Caco-2 (cell line): ENCODE data around the gene ORMDL3. TPM values are rescaled to one million over a fixed set of nuclear protein-coding genes. Genes with fewer than 3 reads are reported as not detected.

Experiments
- BruUV-seq: library from RNA; stranded (reverse); fragments of 400-500 nt; replicated peaks from 2 replicates; lab custom pipeline; 2021; lab: Mats Ljungman, UMichigan
- CTCF ChIA-PET: fragments of 300-600 bp; sonication (Branson Sonifier 250); formaldehyde crosslinking; loops from one replicate; lab custom pipeline; 2022; ENCODE audit warnings: antibody characterized with exemption; lab: Charles Lee
- POLR2A ChIA-PET: fragments of 300-600 bp; sonication (Branson Sonifier 250); formaldehyde crosslinking; loops from one replicate; lab custom pipeline; 2022; ENCODE audit warnings: antibody characterized with exemption; lab: Charles Lee
- DNase-seq, 2 experiments: peaks; one replicate each; pipeline versions ENCODE4 v3.0.0 to v3.0.0-alpha.2; 2020 to 2022
- H3K27me3 ChIP-seq: replicated peaks from 2 replicates; pipeline ENCODE4 v1.6.0; 2011; ENCODE audit warnings: low read length; ENCODE audit not compliant: control insufficient read depth, insufficient read depth
- H3K36me3 ChIP-seq: 2 replicates; pipeline ENCODE4 v1.5.1; 2011; ENCODE audit warnings: low read length; ENCODE audit not compliant: control insufficient read depth, insufficient read depth
- H3K4me1 ChIP-seq: fragments of 250-450 bp; sonication (Bioruptor Pico); 2 replicates; pipeline ENCODE4 v1.5.1; 2020; ENCODE audit warnings: mild to moderate bottlenecking
- H3K4me3 ChIP-seq: 2 replicates; pipeline ENCODE4 v1.5.1; 2011; ENCODE audit warnings: low read depth, mild to moderate bottlenecking, control low read depth, low read length
- H3K9me3 ChIP-seq: fragments of 250-450 bp; sonication (Bioruptor Pico); 2 replicates; pipeline ENCODE4 v1.5.1; 2020; ENCODE audit warnings: mild to moderate bottlenecking, moderate library complexity
- H3K27ac Mint-ChIP-seq: one replicate; pipeline ENCODE4 v1.8.0; 2022; ENCODE audit warnings: mixed read lengths; ENCODE audit not compliant: unreplicated experiment
- H3K27me3 Mint-ChIP-seq: one replicate; pipeline ENCODE4 v1.8.0; 2022; ENCODE audit warnings: mixed read lengths; ENCODE audit not compliant: insufficient read depth, unreplicated experiment
- H3K36me3 Mint-ChIP-seq: one replicate; pipeline ENCODE4 v1.8.0; 2022; ENCODE audit warnings: mild to moderate bottlenecking, mixed read lengths; ENCODE audit not compliant: insufficient read depth, unreplicated experiment
- H3K4me1 Mint-ChIP-seq: one replicate; pipeline ENCODE4 v1.8.0; 2022; ENCODE audit warnings: low read depth, mixed read lengths; ENCODE audit not compliant: unreplicated experiment
- H3K4me3 Mint-ChIP-seq: one replicate; pipeline ENCODE4 v1.8.0; 2022; ENCODE audit warnings: mild to moderate bottlenecking, moderate library complexity, mixed read lengths; ENCODE audit not compliant: unreplicated experiment
- H3K9me3 Mint-ChIP-seq: one replicate; pipeline ENCODE4 v1.8.0; 2022; ENCODE audit warnings: mixed read lengths; ENCODE audit not compliant: unreplicated experiment
- intact Hi-C: fragments of 100-400 bp; cut with micrococcal nuclease; formaldehyde crosslinking; loops from one replicate; pipeline ENCODE4 v1.10.0; 2022; ENCODE audit not compliant: unreplicated experiment
- total RNA-seq: library from RNA; stranded (reverse); gene quantifications from 2 replicates; pipeline ENCODE4 v1.2.3, GENCODE V29; 2022
- TF ChIP-seq, protein P1 (sequence below), 2 experiments: fragments of 200-600 bp in 1 of 2; IDR thresholded peaks; 1 replicate in 1 of 2; 2 replicates in 1 of 2; pipeline versions ENCODE4 v1.5.1 to v1.8.0; 2011 to 2022; ENCODE audit warnings: antibody characterized with exemption in 1 of 2, control low read depth in 1 of 2, inconsistent platforms in 1 of 2, low read depth in 1 of 2, low read length in 1 of 2, mild to moderate bottlenecking in 1 of 2, moderate library complexity in 1 of 2; ENCODE audit not compliant: insufficient read depth in 1 of 2, severe bottlenecking in 1 of 2, unreplicated experiment in 1 of 2

Gene ORMDL3
- total RNA-seq, 1 experiment from 2014 or later = 75.2 TPM

DNA sequence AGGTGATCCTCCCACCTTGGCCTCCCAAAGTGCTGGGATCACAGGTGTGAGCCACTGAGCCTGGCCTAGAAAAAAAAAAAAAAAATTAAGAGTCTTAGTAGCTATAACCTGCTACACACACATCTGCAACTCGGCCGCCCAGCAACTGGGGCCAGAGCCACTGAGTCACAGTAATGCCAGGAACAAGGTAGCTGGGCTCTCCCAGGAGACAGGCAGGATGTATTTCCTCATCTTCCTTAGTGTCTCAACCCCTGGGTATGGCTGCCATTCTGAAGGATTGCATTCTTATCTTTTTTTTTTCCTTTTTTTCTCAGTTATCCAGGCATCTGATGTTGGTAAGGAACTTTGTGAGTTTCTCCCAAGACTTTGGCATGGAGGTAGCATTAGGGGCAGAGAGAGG, 46.1 kb upstream of the ORMDL3 start:
- no TSS peak for BruUV-seq
- Mint-ChIP-seq H3K4me1 (peaks cover 7% of the 10 kb centered on the region), H3K4me3 (no peak overlapping the region), H3K9me3 (no peaks in the 10 kb centered on the region), H3K27me3 (peaks cover 3% of the 10 kb centered on the region), H3K27ac (no peak overlapping the region), H3K36me3 (no peaks in the 10 kb centered on the region)
- H3K4me3 ChIP-seq = no peak overlapping the region
- intact Hi-C loops = no loop called here
- TF ChIP-seq, protein P1, sequence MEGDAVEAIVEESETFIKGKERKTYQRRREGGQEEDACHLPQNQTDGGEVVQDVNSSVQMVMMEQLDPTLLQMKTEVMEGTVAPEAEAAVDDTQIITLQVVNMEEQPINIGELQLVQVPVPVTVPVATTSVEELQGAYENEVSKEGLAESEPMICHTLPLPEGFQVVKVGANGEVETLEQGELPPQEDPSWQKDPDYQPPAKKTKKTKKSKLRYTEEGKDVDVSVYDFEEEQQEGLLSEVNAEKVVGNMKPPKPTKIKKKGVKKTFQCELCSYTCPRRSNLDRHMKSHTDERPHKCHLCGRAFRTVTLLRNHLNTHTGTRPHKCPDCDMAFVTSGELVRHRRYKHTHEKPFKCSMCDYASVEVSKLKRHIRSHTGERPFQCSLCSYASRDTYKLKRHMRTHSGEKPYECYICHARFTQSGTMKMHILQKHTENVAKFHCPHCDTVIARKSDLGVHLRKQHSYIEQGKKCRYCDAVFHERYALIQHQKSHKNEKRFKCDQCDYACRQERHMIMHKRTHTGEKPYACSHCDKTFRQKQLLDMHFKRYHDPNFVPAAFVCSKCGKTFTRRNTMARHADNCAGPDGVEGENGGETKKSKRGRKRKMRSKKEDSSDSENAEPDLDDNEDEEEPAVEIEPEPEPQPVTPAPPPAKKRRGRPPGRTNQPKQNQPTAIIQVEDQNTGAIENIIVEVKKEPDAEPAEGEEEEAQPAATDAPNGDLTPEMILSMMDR (IDR thresholded peaks at IDR 0.05; ENCODE audit: insufficient read depth in 1 of 2, low read depth in 1 of 2, low read length in 1 of 2, severe bottlenecking in 1 of 2, unreplicated experiment in 1 of 2) = no peak
- H3K4me1 ChIP-seq = no peaks in the 10 kb centered on the region
- ChIA-PET CTCF (interaction anchor here (0.7 kb wide), 1 partner anchor 1106 kb away, joined by 4 read pairs; no protein-coding TSS in a partner anchor), POLR2A (no interaction called here)
- no peaks in the 10 kb centered on the region for H3K9me3 ChIP-seq
- H3K36me3 ChIP-seq = no peaks in the 10 kb centered on the region
- DNase-seq = no peak
- no peaks in the 10 kb centered on the region for H3K27me3 ChIP-seq

- intact Hi-C loops = no loop called here
- no peak for DNase-seq
- H3K9me3 ChIP-seq = no peaks in the 10 kb centered on the region
- Mint-ChIP-seq H3K4me1 (peaks cover 7% of the 10 kb centered on the region), H3K4me3 (no peak overlapping the region), H3K27me3 (peaks cover 3% of the 10 kb centered on the region), H3K9me3 (no peaks in the 10 kb centered on the region), H3K36me3 (no peaks in the 10 kb centered on the region), H3K27ac (no peak overlapping the region)
- ChIA-PET CTCF (interaction anchor here (0.5 kb wide), 1 partner anchor 54 kb away, joined by 3 read pairs; the partner anchor contains the start of gene GSDMB), POLR2A (no interaction called here)
- H3K4me1 ChIP-seq = no peaks in the 10 kb centered on the region
- TF ChIP-seq, protein P1 (IDR thresholded peaks at IDR 0.05; ENCODE audit: insufficient read depth in 1 of 2, low read depth in 1 of 2, low read length in 1 of 2, severe bottlenecking in 1 of 2, unreplicated experiment in 1 of 2) = no peak
- no peaks in the 10 kb centered on the region for H3K36me3 ChIP-seq
- H3K4me3 ChIP-seq = no peak overlapping the region
- H3K27me3 ChIP-seq = no peaks in the 10 kb centered on the region
- BruUV-seq = no TSS peak
Observed at GRCh38 chr17:39972271-39972670, 44.9 kb upstream of the ORMDL3 start.

DNA sequence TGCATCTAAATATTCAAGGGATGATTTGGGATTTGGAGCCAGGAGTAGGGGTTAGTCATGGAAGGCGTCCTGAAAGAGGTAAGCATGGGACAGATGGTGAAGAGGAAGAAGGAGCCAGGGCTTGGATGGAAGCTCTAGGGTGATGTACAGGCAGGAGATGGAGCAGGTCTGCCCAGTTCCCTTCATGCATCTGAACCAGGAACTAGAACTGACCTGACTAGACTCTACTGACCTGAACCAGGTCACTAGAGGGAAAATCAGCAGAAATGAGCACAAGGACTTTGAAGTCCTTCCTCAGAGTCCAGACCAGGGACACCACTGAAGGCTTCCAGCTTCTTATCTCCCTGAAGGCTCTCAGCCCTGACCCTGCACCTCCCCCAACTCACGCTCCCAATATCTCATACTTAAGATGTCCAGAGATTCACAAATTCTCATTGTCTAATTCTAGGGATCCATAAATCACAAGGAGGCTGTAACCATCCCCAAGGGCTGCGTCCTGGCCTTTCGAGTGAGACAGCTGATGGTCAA, 43.7 kb upstream of the ORMDL3 start:
- H3K27me3 ChIP-seq = no peaks in the 10 kb centered on the region
- no peaks in the 10 kb centered on the region for H3K9me3 ChIP-seq
- ChIA-PET CTCF (no interaction called here), POLR2A (interaction anchor here (0.5 kb wide), 1 partner anchor 56 kb away, joined by 4 read pairs; no protein-coding TSS in a partner anchor)
- Mint-ChIP-seq H3K27me3 (peaks cover 3% of the 10 kb centered on the region), H3K9me3 (no peaks in the 10 kb centered on the region), H3K4me3 (no peak overlapping the region), H3K27ac (no peak overlapping the region), H3K36me3 (no peaks in the 10 kb centered on the region), H3K4me1 (peaks cover 7% of the 10 kb centered on the region)
- no peaks in the 10 kb centered on the region for H3K36me3 ChIP-seq
- no peak for DNase-seq
- TF ChIP-seq, protein P1 (IDR thresholded peaks at IDR 0.05; ENCODE audit: insufficient read depth in 1 of 2, low read depth in 1 of 2, low read length in 1 of 2, severe bottlenecking in 1 of 2, unreplicated experiment in 1 of 2) = no peak
- intact Hi-C loops = no loop called here
- no TSS peak for BruUV-seq
- H3K4me1 ChIP-seq = no peaks in the 10 kb centered on the region
- H3K4me3 ChIP-seq = no peak overlapping the region
